PC-3 (cell line): ENCODE measurements around the gene HGD.

Source experiments
- EZH2 ChIP-seq: fragments of 300-600 bp; sonication (generic); IDR thresholded peaks from one replicate; pipeline ENCODE4 v1.6.1; 2017; ENCODE audit warnings: antibody characterized with exemption, mild to moderate bottlenecking, low read length; ENCODE audit not compliant: unreplicated experiment
- TF ChIP-seq, protein P1 (sequence below): fragments of 300-600 bp; sonication (generic); conservative IDR thresholded peaks from 2 replicates; pipeline ENCODE4 v1.5.1; 2017; ENCODE audit warnings: antibody characterized with exemption, low read depth, mild to moderate bottlenecking, low read length

- TF ChIP-seq, protein P1, sequence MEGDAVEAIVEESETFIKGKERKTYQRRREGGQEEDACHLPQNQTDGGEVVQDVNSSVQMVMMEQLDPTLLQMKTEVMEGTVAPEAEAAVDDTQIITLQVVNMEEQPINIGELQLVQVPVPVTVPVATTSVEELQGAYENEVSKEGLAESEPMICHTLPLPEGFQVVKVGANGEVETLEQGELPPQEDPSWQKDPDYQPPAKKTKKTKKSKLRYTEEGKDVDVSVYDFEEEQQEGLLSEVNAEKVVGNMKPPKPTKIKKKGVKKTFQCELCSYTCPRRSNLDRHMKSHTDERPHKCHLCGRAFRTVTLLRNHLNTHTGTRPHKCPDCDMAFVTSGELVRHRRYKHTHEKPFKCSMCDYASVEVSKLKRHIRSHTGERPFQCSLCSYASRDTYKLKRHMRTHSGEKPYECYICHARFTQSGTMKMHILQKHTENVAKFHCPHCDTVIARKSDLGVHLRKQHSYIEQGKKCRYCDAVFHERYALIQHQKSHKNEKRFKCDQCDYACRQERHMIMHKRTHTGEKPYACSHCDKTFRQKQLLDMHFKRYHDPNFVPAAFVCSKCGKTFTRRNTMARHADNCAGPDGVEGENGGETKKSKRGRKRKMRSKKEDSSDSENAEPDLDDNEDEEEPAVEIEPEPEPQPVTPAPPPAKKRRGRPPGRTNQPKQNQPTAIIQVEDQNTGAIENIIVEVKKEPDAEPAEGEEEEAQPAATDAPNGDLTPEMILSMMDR: no peak
- no peak for TF ChIP-seq EZH2
Observed at GRCh38 chr3:120640231-120640630, 41.8 kb downstream of the HGD start.
